ENCODE data around the gene PRPF8. TPM values are rescaled to one million over a fixed set of nuclear protein-coding genes. Genes with fewer than 3 reads are reported as not detected.

The PRPF8 gene
- total RNA-seq, 1 donor from 2014 or later: 136 TPM

DNA sequence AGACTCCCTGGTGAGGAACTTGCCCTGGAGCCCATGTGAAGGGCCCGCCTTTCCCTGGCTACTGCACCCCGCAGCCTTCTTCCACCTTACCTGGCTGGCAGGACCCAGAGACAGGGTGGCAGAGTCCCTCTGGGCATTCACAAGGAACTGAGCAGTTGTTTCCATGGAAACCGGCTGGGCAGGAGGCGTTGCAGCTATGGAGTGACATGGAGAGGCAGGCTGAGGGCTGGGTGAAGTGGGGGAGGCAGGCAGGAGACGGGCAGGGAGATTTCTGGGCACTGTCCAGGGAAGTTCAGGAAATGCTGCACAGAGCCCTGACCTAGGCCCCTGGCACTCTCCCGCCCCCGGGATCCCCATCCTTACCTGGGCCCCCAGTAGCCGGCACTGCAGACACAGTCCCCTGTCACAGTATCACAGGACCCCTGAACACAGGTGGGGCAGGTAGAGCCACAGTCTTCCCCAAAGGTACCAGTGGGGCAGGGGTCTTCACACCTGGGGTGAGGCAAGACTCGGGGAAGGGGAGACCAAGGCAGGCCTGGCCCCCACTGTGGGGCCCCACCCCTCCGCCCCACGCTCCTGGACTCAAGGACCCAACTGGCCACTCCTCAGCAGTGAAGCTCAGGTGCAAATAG is 45.0 kb downstream of the PRPF8 start:
- H3K4me3 ChIP-seq: no peak overlapping the region

DNA sequence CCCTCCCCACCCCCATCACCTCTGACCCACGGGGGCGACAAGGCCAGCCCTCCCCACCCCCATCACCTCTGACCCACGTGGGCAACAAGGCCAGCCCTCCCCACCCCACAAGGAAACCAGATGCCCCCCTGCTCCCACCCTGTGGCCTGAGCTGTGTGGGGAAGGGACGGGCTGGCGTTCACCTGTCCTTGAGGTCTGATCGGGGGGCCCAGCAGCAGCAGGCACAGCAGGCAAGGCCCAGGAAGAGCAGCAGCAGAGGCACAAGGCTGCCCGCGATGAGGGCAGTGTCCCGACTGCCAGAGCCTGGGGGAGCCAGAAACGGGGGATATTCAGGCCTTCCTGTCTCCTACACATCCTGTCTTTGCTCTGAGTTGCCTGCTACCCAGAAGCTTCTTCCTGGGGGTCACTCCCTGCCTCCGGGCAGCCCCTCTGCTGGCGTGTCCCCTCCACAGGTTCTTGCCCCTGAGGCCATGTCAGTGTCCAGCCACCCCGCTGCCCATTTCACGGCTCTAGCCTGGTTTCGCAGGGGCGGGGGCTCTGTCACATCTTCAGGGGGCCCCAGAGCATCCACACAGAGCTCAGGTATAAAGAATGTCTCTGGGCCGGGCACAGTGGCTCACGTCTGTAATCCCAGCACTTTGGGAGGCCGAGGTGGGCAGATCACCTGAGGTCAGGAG is 45.9 kb downstream of the PRPF8 start:
- no peak for DNase-seq
- Histone ChIP-seq H3K27me3 (ENCODE audit: low read depth) (no peaks in the 10 kb centered on the region), H3K4me3 (no peak overlapping the region), H3K4me1 (peaks cover 26% of the 10 kb centered on the region), H3K27ac (replicated peaks) (no peak overlapping the region), H3K9me3 (replicated peaks) (no peaks in the 10 kb centered on the region), H3K36me3 (peaks cover 48% of the 10 kb centered on the region)
- TF ChIP-seq CTCF (IDR thresholded peaks at IDR 0.05; ENCODE audit: borderline replicate concordance): no peak
- intact Hi-C loops (cut with micrococcal nuclease): no loop called here

More for the DNA sequence above, 45.0 kb downstream of the PRPF8 start:
- no peak for TF ChIP-seq CTCF (IDR thresholded peaks at IDR 0.05; ENCODE audit: borderline replicate concordance)
- Histone ChIP-seq H3K9me3 (replicated peaks) (no peaks in the 10 kb centered on the region), H3K4me1 (peaks cover 35% of the 10 kb centered on the region), H3K36me3 (peaks cover 44% of the 10 kb centered on the region), H3K27ac (replicated peaks) (peak overlapping the region; percentile 38), H3K27me3 (ENCODE audit: low read depth) (no peaks in the 10 kb centered on the region)
- DNase-seq: no peak
- intact Hi-C loops (cut with micrococcal nuclease): no loop called here

- Histone ChIP-seq H3K27ac (replicated peaks) (no peak overlapping the region), H3K27me3 (ENCODE audit: low read depth) (no peaks in the 10 kb centered on the region), H3K9me3 (replicated peaks) (no peaks in the 10 kb centered on the region), H3K4me3 (no peak overlapping the region), H3K4me1 (peaks cover 21% of the 10 kb centered on the region), H3K36me3 (peaks cover 48% of the 10 kb centered on the region)
- intact Hi-C loops (cut with micrococcal nuclease): no loop called here
- TF ChIP-seq CTCF (IDR thresholded peaks at IDR 0.05; ENCODE audit: borderline replicate concordance): no peak
- no peak for DNase-seq
These were observed 46.5 kb downstream of the PRPF8 start for GRCh38 chr17:1638171-1638590.

- Histone ChIP-seq H3K4me3 (no peak overlapping the region), H3K36me3 (peaks cover 48% of the 10 kb centered on the region), H3K4me1 (peaks cover 21% of the 10 kb centered on the region), H3K27ac (replicated peaks) (no peak overlapping the region), H3K9me3 (replicated peaks) (no peaks in the 10 kb centered on the region), H3K27me3 (ENCODE audit: low read depth) (no peaks in the 10 kb centered on the region)
- TF ChIP-seq CTCF (IDR thresholded peaks at IDR 0.05; ENCODE audit: borderline replicate concordance): no peak
- intact Hi-C loops (cut with micrococcal nuclease): no loop called here
- no peak for DNase-seq
These were observed 47.9 kb downstream of the PRPF8 start for GRCh38 chr17:1636732-1637285.

GRCh38 chr17:1635675-1636465 is 48.8 kb downstream of the PRPF8 start:
- intact Hi-C loops (cut with micrococcal nuclease): no loop called here
- H3K9me3 ChIP-seq (replicated peaks): no peaks in the 10 kb centered on the region
- H3K27me3 ChIP-seq (ENCODE audit: low read depth): no peaks in the 10 kb centered on the region
- H3K4me3 ChIP-seq: no peak overlapping the region
- no peak overlapping the region for H3K27ac ChIP-seq (replicated peaks)
- H3K4me1 ChIP-seq: peaks cover 17% of the 10 kb centered on the region
- H3K36me3 ChIP-seq: peaks cover 48% of the 10 kb centered on the region
- DNase-seq: no peak
- TF ChIP-seq CTCF (IDR thresholded peaks at IDR 0.05; ENCODE audit: borderline replicate concordance): no peak

Measured in left ventricle myocardium inferior (tissue), 1 donor.